UCSD-AML1 (cell line): ENCODE results near the gene DDX51.
"Not testable (repeated sequence)": the region's sequence is repeated elsewhere in the genome, so short reads cannot be mapped to it uniquely, and the experiment has no call there.

Source experiments
- DNase-seq: peaks from one replicate; lab custom pipeline; 2025; ENCODE audit not compliant: unreplicated experiment; lab: John Stamatoyannopoulos, UW

The DDX51 gene

GRCh38 chr12:132118876-132119275 is 25.2 kb downstream of the DDX51 start:
- no peak for DNase-seq

- DNase-seq = no peak
These were observed 26.6 kb downstream of the DDX51 start for GRCh38 chr12:132117558-132117875.

DNA sequence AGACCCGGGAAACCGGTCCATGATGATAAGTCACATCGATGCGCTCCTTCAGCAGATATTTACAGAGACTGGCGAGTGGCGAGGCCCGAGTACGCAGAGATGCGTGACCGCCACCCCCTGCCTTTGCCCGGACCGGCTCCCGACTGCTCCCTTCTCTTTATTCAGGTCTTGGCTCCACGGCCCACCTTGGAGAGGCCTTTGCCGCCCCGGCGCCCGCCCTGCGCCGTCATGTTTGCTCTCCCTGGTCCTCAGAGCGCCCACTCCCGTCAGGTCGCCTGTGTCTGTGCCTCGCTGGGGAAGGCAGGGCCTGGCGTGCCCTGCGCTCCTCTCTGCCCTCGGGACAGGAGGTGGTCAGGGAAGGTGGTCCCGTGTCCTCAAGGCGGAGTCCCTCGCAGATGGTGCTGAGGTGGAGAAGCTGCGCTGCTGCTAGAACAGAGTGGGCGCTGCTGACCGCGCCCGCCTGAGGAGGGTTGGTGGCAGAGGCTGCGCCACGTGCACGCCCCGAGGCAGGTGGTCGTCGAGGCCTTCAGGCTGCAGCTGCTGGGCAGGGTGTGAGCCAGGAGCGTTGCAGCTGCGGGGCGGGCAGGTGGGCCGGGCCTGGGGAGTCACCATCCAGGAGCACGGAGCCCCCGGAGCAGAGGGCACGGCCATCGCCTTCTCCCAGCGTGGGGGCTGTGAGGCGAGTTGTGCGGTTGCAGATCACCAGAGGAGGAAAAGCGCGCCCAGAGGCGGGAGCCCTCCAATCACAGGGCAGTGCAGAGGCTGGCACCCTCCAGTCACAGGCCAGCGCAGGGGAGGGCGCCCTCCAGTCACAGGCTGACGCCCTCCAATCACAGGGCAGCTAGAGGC is 27.2 kb downstream of the DDX51 start:
- DNase-seq = no peak

DNA sequence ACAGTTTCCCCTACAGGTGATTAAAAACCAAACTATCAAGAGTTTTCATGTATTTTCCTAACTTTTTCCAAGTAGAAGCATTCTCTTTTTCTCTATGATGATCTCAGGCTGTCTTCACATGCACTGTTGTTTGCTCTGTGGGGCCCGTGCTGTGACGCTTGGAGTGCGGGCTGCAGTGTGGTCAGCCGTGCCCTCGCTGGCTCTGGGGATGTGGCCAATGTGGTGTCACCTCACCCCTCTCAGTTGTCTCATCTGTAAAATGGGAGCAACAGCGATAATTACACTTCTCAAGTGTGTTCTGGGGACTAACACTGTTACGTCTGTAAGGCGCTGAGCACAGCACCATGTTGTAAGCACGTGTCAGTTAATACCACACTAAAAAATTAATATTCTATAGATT is 28.6 kb downstream of the DDX51 start:
- DNase-seq = no peak

DNA sequence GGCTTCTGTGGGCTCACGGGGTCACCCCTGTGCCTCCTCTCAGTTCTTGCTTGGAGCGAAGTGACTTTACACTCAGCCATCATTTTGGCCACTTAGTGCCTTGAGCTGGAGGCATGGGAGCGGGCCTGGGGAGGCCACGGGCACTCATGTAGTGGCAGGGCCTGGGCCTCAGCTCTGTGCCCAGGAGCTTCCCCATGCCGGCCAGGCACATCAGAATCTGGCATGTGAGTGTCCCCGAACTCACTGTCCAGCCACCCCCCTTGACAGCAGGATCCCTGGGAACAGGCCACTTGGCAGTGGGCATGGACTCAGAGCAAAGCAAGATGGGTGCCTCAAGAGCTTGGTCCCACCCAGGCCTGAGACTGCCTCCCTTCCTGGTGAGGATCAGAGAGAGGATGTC is 29.5 kb downstream of the DDX51 start:
- no peak for DNase-seq

GRCh38 chr12:132111654-132112304 is 32.3 kb downstream of the DDX51 start:
- no peak for DNase-seq

GRCh38 chr12:132110677-132111076 is 33.4 kb downstream of the DDX51 start:
- no peak for DNase-seq

DNA sequence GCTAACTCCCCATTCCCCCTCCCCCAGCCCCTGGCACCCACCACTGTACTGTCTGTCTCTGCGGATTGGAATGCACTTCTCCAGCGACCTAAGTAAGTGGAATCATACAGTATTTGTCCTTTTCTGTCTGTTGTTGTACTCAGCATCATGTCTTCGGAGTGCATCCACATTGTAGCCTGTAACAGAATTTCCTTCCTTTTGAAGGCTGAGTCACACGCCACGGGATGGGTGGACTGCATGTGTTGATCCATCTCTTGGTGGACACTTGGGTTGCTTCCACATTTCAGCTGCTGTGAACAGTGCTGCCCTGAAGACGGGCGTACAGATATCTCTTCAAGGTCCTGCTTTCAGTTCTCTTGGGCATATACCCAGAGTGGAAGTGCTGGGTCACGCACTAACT is 34.4 kb downstream of the DDX51 start:
- DNase-seq = no peak

GRCh38 chr12:132108211-132108832 is 35.8 kb downstream of the DDX51 start:
- no peak for DNase-seq

- no peak for DNase-seq
These were observed 37.2 kb downstream of the DDX51 start for GRCh38 chr12:132106921-132107320.

- no peak for DNase-seq
These were observed 38.7 kb downstream of the DDX51 start for GRCh38 chr12:132105467-132105866.

DNA sequence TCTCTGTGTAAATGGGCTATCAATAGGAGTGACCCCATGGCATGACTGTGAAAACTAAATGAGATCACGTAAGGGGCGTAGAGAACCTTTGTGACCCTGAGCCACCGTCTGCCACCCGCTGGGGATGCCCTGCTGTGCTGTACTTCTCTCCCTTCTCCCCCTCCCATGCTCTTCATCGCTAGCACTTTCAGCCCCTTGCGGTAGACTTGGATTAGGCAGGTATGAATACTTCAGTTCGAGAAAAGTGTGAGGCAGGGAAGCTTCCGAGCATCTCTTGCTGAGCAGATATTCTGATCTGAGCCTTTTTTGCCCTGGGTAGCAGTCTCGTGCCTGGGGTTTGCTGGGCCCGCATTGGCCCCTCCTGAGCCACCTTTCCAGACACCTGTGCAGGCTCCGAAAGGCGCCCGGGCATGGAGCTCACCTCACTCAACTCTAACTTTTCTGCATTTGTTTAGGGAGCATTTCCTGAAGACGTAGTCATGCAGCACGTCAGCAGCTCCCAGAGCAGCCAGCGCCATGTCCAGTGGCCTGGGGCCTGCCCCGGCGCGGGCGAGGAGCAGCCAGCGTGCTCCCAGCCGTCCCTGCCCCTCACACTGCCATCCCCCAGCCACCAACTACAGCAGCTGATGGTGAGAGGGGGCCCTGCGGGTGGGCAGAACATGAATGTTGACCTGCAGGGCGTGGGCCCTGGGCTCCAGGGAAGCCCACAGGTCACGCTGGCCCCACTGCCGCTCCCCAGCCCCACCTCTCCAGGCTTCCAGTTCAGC is 40.4 kb downstream of the DDX51 start:
- DNase-seq = no peak

DNA sequence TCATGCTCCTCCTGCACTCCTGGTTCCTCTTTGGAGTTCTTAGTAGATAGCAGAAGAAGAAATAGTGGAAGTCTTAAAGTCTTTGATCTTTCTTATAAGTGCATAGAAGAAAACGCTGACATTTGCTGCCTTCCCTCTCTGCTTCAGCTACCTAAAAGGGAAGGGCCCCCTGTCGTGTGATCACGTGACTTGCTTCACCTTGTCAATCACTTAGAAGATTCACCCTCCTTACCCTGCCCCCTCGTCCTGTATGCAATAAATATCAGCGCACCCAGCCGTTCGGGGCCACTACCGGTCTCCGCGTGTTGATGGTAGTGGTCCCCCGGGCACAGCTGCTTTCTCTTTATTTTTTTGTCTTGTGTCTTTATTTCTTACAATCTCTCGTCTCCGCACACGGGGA is 41.0 kb downstream of the DDX51 start:
- DNase-seq = not testable (repeated sequence)

DNA sequence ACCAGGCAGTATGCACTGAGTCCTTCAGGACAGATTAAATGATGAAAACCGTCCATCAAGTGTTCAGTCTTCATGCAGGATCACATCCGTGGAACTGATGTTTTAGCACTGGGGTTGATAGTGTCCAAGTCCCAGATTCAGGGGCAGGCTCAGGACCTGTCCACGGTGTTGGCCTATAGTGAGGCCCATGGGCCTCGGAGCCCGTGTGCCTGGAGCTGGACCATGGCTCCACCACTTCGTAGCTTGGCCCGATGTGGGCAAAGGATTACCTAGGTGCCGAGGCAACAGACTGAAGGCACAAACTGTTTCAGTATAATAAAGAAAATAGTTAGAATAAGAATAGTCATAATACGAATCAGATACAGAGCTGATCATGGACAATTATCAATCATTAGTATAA is 41.8 kb downstream of the DDX51 start:
- no peak for DNase-seq

- DNase-seq = no peak
These were observed 43.6 kb downstream of the DDX51 start for GRCh38 chr12:132100306-132101065.

- no peak for DNase-seq
These were observed 44.4 kb downstream of the DDX51 start for GRCh38 chr12:132099739-132100138.

DNA sequence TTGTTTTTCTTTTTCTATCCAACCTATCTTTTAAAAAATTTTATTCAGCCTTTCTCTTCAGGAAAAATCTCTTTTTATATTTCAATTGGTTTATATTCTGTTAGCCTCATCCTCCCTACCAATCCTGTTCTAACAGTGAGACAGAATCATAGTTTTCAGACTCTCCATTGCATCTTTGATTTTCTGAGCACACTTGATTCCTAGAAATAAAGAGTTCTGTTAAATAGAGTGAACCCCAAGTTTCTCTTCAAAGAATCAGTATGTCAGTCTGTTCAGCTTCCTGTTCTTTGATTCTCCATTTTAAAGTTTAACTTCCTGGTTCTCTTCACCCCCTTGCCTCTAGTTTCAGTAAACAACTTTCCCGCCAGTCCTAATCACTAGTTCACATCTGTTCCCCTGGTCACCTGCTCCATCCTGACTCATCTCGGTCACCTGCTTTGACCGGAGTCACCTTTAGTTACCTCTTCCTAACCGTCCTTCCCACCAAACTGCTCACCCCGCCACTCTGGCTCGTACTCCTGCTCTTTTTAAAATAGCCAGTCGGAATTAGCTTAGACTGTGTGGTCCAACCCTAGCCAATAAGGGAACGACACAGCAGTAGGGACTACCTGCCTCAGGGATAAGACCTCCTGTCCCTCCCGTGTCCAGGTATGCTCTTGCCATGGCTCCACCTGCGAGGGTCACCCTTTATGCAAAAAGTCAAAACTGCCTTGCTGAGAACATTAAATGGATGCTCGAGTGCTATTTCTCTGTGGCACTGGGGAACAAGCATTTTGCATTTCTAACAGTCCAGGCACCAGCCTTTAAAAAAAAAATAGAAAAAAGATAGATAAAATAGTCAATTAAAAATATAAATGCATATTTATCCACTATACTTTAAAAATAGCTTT is 48.4 kb downstream of the DDX51 start:
- DNase-seq = no peak

DNA sequence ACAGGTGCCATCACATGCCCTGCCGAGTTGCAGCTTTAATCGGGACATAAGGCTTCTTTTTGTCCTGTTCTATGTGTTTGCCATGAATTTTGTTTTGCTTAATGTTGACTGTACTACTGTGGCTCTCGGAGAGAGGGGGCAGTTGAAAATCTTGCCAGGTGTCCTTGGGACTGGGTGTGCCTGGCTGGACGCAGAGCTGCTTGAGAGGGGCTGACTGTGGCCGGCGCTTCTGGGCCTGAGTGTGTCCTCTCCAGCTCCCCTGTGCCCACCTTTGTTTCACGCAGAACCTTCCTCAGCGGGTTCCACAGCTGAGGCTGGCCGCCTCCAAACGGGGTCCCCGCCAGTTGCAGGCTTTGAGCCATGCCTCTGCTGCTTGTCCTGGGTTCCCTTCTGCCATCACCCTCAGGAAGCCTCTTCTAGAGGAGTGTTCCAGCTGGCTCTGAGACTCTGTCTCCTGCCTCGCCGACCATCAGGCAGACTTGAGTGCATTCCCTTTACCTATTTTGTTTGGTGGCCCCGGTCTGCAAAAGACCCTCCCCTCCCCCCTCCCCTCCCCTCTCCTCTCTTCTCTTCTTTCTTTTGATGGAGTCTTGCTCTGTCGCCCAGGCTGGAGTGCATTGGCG is 49.7 kb downstream of the DDX51 start:
- DNase-seq = no peak

- no peak for DNase-seq
These were observed 54.7 kb downstream of the DDX51 start for GRCh38 chr12:132089407-132089910.
